Putamen (tissue), 1 donor: ENCODE results near the gene DIS3L2.
"Not testable (repeated sequence)": the region's sequence is repeated elsewhere in the genome, so short reads cannot be mapped to it uniquely, and the experiment has no call there.

Experiments
- DNase-seq: peaks from one replicate; pipeline ENCODE4 v3.0.0-alpha.2; 2016; ENCODE audit warnings: low spot score

The DIS3L2 gene

GRCh38 chr2:232296776-232297525 is 335.4 kb downstream of the DIS3L2 start:
- no peak for DNase-seq

DNA sequence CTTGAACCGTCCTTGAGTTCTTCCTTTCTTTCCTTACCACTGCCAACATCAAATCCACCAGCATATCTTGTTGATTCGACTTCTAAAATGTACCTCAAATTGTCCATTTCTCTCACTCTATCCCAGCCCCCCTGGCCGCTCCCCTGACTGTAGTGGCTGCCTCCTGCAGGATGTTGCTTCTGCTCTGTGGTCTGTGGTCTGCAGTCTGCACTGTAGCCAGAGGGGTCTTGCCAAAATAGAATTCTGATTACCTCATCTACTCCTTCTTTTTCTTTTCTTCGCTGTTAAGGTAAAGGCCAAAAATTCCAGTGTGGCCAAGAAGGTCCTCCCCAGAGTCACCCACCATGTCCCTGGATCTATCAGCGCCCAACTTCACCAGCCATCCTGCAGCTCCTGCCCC is 337.6 kb downstream of the DIS3L2 start:
- no peak for DNase-seq

GRCh38 chr2:232299927-232300674 is 338.6 kb downstream of the DIS3L2 start:
- DNase-seq: no peak

- no peak for DNase-seq
Measured at GRCh38 chr2:232300894-232301387, 339.4 kb downstream of the DIS3L2 start.

DNA sequence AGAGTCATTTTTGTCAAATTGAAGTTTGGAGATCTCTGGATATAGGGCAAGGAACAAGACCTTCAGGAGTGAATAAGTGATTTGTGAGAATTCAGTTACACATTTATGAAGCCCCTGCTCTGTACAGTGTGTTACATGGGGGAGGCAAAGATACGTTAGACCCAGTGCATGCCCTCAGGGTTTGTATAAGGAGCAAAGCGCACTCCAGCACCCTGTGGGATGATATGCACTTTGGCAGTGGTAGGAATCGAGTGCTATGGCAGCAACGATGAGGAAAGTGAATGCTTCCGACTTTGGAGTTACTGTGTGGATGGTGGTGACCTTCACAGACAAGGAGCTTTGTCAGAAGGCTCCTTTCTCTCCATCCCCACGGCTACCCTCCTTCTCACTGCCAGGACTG is 342.7 kb downstream of the DIS3L2 start:
- DNase-seq: no peak

GRCh38 chr2:232306741-232307305 is 345.3 kb downstream of the DIS3L2 start:
- no peak for DNase-seq

DNA sequence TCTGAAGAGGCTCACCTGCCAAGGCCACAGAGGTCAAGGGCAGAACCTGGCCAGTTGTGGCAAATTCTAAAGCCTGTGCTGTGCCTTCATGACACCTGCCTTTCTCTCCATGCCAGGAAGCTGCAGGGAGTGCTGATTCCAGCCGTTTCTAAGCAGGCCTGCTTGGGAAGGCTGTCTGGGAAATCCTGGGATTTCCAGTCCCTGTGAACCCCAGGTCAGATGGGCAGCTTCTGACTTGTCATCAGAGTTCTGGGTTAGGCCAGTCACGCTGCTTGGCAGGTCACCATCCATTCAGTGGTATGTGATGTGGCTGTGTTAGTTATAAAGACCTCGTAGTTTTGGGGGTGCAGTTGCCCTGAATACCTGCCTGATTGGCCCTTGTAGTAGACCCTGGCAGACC is 346.3 kb downstream of the DIS3L2 start:
- DNase-seq: no peak

- DNase-seq: no peak
Measured at GRCh38 chr2:232308986-232309385, 347.5 kb downstream of the DIS3L2 start.

- DNase-seq: no peak
Measured at GRCh38 chr2:232309592-232309991, 348.1 kb downstream of the DIS3L2 start.

DNA sequence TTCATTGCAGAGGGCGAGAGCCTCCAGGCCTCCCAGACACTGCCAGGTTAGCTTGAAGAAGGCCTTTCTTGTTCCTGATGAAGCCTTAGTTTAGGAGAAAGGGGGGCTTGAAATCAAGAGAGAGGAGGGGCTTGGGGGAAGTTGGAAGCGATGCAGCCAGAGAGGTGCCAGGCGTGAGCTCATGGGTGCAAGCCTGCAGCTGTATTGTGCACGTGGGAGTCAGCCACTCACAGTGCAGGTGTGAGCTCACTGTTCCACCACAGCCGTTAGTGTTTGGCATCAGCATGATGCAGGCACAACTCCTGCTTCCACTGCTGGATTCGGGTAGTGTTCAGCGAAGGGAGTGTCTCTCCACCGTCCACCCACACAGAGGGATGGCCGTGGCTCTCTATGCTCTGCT is 348.6 kb downstream of the DIS3L2 start:
- DNase-seq: peak; percentile 47

DNA sequence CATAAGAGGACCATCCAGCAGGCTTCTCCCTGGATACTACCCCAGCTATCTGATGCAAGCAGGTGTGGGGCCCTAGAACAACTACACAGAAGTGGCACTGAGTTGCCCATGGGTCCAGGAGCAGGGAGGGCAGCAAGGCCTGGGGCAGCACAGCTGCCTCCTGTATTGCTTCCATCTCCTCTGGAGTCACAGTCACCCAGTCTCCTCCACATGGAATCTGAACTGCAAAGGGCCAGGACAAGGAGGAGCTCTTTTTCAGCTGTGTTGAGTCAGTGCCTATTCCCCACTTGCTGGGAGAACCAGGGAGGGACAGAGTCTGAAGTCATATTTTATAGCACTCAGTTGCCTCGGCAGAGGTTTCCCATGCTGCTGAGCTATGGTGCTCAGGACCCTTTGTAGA is 349.2 kb downstream of the DIS3L2 start:
- no peak for DNase-seq

GRCh38 chr2:232313645-232314044 is 352.1 kb downstream of the DIS3L2 start:
- DNase-seq: not testable (repeated sequence)

- peak; percentile 56 for DNase-seq
Measured at GRCh38 chr2:232315049-232315922, 353.8 kb downstream of the DIS3L2 start.

- no peak for DNase-seq
Measured at GRCh38 chr2:232315923-232316299, 354.4 kb downstream of the DIS3L2 start.

GRCh38 chr2:232316461-232317330 is 355.2 kb downstream of the DIS3L2 start:
- DNase-seq: no peak

GRCh38 chr2:232318169-232318855 is 356.8 kb downstream of the DIS3L2 start:
- no peak for DNase-seq

DNA sequence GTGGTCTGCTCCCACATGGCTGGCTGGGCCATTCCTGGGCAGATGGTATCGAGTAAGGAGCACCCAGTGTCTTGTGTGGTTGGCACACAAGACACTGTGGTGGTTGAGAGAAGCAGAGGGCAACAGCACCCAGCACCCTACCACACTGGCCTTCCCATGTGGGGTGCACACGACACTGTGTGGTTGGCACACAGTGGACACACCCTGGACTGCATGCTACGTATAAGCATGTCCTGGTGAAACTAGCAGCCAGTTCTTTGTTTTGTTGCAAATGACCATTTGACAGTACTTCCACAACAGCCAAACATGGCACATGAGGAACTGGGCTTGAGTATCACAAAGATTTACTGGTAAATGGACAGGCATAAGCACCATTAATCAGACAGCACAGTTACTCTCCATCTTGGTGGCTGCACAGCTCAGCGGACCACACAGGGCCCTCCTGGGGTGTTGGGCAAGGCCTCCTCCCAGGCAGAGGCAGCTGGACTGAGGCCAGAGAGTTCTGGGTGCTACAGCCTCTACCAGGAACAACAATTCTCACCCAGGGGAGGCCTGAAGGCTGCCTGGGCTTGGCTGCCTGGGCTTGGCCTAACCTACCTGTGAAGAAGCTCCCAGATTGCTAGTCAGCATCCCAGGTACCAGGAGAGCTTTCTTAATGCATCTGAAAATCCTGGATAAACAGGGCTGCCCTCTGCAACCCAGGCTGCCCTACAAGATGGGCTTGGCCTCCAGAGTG is 357.7 kb downstream of the DIS3L2 start:
- no peak for DNase-seq

DNA sequence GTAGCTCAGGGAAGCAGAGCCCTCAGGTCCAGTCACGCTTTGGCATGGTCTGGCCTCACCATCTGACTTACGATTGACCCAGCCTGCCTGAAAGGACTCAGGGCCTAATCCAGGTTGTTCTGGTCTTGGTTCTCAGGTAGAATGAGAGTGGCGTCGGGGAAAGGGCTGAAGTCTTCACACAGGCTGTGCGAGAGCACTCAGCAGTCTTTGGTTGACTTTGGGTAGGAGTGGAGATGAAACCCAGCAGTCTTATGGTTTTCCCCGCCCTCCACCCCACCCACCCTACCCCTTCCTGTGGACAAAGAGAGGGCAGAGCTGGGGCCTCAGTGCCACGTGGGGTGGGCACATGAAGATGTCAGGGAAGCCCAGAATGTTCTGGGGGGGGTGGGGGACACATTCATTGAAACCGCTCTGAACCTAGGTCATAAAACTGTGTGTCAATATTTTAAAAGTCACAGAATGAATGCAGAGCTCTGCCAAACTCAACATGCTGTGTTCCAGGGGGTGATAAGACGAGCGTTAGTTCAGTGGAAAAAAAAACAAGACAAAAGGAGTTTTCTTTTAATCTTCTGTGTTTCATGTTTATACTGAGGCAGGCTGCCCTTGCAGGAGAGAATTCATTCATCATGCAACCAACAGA is 358.4 kb downstream of the DIS3L2 start:
- no peak for DNase-seq

DNA sequence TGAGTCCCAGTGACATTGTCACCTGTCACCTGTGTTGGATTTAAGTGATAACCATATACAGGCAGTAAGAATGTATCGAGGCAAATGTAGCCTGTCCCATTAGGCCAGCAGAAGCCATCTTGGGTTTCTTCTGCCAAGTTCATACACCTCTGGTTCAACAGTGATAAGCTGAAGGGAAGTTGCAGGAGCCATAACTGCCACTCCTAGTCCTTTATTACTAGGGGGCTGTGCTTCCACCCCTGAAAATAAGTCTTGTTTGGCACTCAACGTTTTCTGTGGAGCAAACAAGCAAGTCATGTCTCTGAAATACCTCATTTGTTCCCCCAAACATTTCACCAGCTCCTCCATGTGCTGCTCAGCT is 358.9 kb downstream of the DIS3L2 start:
- DNase-seq: no peak
